Iris pigment epithelial cell (primary cell): ENCODE results near the gene ZNF785.
"Not testable (repeated sequence)": the region's sequence is repeated elsewhere in the genome, so short reads cannot be mapped to it uniquely, and the experiment has no call there.

ENCODE experiments used
- DNase-seq: peaks from one replicate; pipeline ENCODE4 v3.0.0-alpha.2; 2011; ENCODE audit warnings: low read depth

ZNF785 gene

GRCh38 chr16:30602616-30603277 lies 17.2 kb upstream of the ZNF785 start:
- no peak for DNase-seq

GRCh38 chr16:30601966-30602365 lies 16.5 kb upstream of the ZNF785 start:
- DNase-seq: no peak

- no peak for DNase-seq
These were observed 15.4 kb upstream of the ZNF785 start for GRCh38 chr16:30600929-30601328.

GRCh38 chr16:30600215-30600614 lies 14.7 kb upstream of the ZNF785 start:
- no peak for DNase-seq

- no peak for DNase-seq
These were observed 7.4 kb upstream of the ZNF785 start for GRCh38 chr16:30592871-30593270.

- DNase-seq: not testable (repeated sequence)
These were observed 5.4 kb upstream of the ZNF785 start for GRCh38 chr16:30590869-30591268.

GRCh38 chr16:30589582-30589981 lies 4.1 kb upstream of the ZNF785 start:
- DNase-seq: not testable (repeated sequence)

- no peak for DNase-seq
These were observed 3.2 kb upstream of the ZNF785 start for GRCh38 chr16:30588651-30589050.

GRCh38 chr16:30585022-30585399 lies 486 bp downstream of the ZNF785 start:
- DNase-seq: no peak

GRCh38 chr16:30582611-30583340 lies 2.7 kb downstream of the ZNF785 start:
- no peak for DNase-seq

- DNase-seq: no peak
These were observed 4.0 kb downstream of the ZNF785 start for GRCh38 chr16:30581457-30581856.

- no peak for DNase-seq
These were observed 10.8 kb downstream of the ZNF785 start for GRCh38 chr16:30574678-30575077.

- DNase-seq: peak; percentile 99
These were observed 13.8 kb downstream of the ZNF785 start, which contains the start of gene ZNF688 for GRCh38 chr16:30571445-30572322. Gene ZNF688 (minus strand): TSS chr16:30571714. CDS start chr16:30571629, 85 bp downstream.

GRCh38 chr16:30570636-30571444 lies 14.7 kb downstream of the ZNF785 start:
- DNase-seq: no peak

- DNase-seq: no peak
These were observed 15.5 kb downstream of the ZNF785 start for GRCh38 chr16:30569746-30570635.

GRCh38 chr16:30569281-30569680 lies 16.2 kb downstream of the ZNF785 start:
- no peak for DNase-seq

- peak; percentile 93 for DNase-seq
These were observed 17.4 kb downstream of the ZNF785 start for GRCh38 chr16:30567991-30568638.

GRCh38 chr16:30567160-30567990 lies 18.1 kb downstream of the ZNF785 start:
- DNase-seq: no peak

GRCh38 chr16:30566531-30566930 lies 19.0 kb downstream of the ZNF785 start:
- DNase-seq: no peak
